GM19240 (cell line): ENCODE results near the gene OGN.
"Not testable (repeated sequence)": the region's sequence is repeated elsewhere in the genome, so short reads cannot be mapped to it uniquely, and the experiment has no call there.

Experiments
- DNase-seq: peaks from one replicate; pipeline ENCODE4 v3.0.0; 2011; ENCODE audit warnings: low spot score; ENCODE audit not compliant: insufficient read length

OGN gene, protein sequence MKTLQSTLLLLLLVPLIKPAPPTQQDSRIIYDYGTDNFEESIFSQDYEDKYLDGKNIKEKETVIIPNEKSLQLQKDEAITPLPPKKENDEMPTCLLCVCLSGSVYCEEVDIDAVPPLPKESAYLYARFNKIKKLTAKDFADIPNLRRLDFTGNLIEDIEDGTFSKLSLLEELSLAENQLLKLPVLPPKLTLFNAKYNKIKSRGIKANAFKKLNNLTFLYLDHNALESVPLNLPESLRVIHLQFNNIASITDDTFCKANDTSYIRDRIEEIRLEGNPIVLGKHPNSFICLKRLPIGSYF

DNA sequence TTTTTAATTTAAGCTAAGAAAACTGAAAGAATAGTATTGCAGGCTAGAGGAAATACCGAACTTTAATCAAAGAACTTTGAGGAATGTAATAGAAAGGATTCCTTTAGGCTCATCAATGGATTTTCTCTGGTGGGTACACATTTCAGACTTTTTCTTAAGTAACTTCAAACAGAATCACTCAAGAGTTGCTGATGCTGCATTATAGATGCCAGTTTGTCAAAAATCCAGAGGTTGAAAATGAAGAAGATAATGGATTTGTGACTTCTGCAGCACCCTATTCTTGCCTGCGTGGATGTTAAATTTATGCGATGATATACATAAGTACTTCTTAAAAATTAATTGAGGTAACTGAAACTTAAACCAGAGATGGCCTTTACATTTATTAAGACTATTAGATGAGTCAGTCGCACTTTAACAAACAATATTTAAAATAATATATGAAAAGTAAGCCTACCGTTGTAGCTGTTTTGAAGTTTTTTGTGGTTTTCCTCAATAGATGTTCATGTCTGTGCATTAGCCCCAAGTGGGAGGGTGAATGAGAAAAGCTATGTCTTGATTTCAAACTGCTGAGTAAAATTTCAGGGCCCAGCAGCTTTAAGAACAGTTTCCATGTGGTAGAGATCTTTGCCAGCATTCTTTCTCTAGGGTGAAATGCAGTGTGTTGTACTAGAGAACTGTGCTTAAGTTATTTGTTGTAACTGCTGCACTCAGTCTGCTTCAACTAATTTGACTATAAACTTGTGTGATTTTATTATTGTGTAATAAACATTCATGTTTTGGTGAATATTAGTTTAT, at the start of gene OGN:
Gene OGN, minus strand, starts transcription at position 537 of the 795 bp plus-strand sequence. CDS start 1,171 bp downstream, outside the sequence.
- DNase-seq, result no peak

DNA sequence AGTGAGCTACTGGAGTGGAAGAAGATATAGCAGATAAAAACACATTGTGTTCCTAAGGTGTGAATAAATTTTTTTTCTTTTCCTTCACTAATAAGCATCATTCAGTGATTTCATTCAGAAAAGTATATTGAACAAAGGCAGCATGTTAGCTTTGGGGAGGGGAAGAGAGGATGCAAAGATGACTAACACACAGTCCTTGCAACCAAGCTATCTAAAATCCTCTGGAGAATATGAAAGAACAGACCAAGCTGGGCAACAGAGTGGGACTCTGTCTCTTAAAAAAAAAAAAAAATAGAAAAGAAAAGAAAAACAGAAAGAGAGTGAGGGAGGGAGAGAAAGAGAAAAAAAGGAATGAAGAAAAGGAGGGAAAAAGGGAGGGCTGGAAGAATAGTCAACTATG, 42.2 kb upstream of the OGN start:
- DNase-seq, result no peak

- no peak for DNase-seq
Observed at GRCh38 chr9:92444841-92445240, 40.5 kb upstream of the OGN start.

- peak; percentile 5 for DNase-seq
Observed at GRCh38 chr9:92440751-92441046, 36.3 kb upstream of the OGN start.

GRCh38 chr9:92439921-92440750, 35.8 kb upstream of the OGN start:
- no peak for DNase-seq

GRCh38 chr9:92438900-92439526, 34.6 kb upstream of the OGN start:
- DNase-seq, result no peak

GRCh38 chr9:92435263-92435662, 30.9 kb upstream of the OGN start:
- DNase-seq, result no peak

- DNase-seq, result no peak
Observed at GRCh38 chr9:92432972-92433548, 28.7 kb upstream of the OGN start.

- no peak for DNase-seq
Observed at GRCh38 chr9:92432350-92432749, 28.0 kb upstream of the OGN start.

GRCh38 chr9:92429836-92430235, 25.5 kb upstream of the OGN start:
- no peak for DNase-seq

- DNase-seq, result no peak
Observed at GRCh38 chr9:92426501-92427145, 22.2 kb upstream of the OGN start.

DNA sequence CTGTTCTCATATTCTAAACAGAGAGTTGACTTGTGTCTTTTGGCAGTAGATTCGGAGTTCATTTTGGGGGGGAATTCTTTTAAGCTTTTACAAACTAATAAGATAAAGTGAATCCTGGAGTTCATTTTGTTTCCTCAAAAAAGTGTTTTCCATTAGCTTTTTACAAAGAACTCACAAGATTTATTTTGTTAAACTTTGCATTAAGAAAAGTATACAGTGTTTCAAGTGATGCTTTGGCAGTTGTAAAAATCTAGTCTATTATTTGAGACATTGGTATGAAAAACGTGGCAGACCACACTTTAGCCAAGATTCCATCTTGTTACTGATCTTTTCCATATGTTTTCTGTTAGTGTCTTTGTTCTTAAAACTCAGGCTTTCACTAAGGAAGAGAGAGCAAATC, 21.1 kb upstream of the OGN start:
- DNase-seq, result no peak

GRCh38 chr9:92424340-92424739, 20.0 kb upstream of the OGN start, which contains the start of gene OMD:
TSS of gene OMD (minus strand) at chr9:92424471. CDS start at chr9:92417558, 6,913 bp downstream.
- DNase-seq, result no peak

DNA sequence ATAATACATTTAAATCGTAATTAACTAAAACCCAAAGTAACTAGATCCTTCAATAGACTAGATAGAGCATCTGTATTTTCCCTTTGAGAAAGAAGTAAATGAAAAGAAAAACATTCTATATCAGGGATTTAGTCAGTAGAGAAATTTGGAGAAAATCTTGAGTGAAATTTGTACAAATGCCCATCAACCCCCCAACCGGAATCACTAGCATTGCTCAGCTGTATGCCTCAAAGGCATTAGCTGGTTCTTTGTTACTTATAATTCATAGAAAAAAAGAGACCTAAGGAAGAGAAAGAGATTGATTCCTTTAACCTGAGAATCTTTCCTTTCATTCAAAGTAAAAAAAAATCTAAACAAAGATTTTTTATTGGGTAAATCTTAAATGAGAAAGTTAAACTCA, 19.2 kb upstream of the OGN start:
- no peak for DNase-seq

GRCh38 chr9:92422611-92423338, 18.4 kb upstream of the OGN start:
- no peak for DNase-seq

GRCh38 chr9:92414566-92414965, 10.2 kb upstream of the OGN start:
- no peak for DNase-seq

GRCh38 chr9:92411157-92411556, 6.8 kb upstream of the OGN start:
- not testable (repeated sequence) for DNase-seq

GRCh38 chr9:92408747-92409478, 4.5 kb upstream of the OGN start:
- DNase-seq, result no peak

GRCh38 chr9:92407818-92408217, 3.4 kb upstream of the OGN start:
- no peak for DNase-seq
